K562 (cell line): ENCODE results near the gene DYNLT2. TPM values are rescaled to one million over a fixed set of nuclear protein-coding genes. Genes with fewer than 3 reads are reported as not detected.

Experiments
- KDM4B ChIP-seq, 2 experiments: fragments of 450-650 bp in 1 of 2; sonication (generic) in 1 of 2; IDR thresholded peaks; 2 replicates each; pipeline ENCODE4 v1.6.1; 2016 to 2017; ENCODE audit warnings: borderline replicate concordance in 2 of 2, antibody characterized with exemption in 1 of 2, low read depth in 1 of 2, mild to moderate bottlenecking in 1 of 2
- MAZ ChIP-seq, 2 experiments: fragments of 450-650 bp in 1 of 2; sonication (generic) in 1 of 2; formaldehyde crosslinking; IDR thresholded peaks in 1 of 2; conservative IDR thresholded peaks in 1 of 2; 2 replicates each; pipeline versions ENCODE4 v1.4.0 to v1.5.0; 2020; ENCODE audit warnings: mild to moderate bottlenecking in 1 of 2, missing genetic modification reagents in 1 of 2
- SNRNP70 ChIP-seq: fragments of 200-400 bp; formaldehyde crosslinking; optimal IDR thresholded peaks from 2 replicates; pipeline ENCODE3; 2017; ENCODE audit warnings: low read depth, low read length
- ZFPM2 ChIP-seq: fragments of 250-450 bp; sonication (Bioruptor Pico); IDR thresholded peaks from 2 replicates; pipeline ENCODE4 v1.5.1; 2022; ENCODE audit warnings: mild to moderate bottlenecking
- ZNF175 ChIP-seq: fragments of 200-800 bp; sonication (Bioruptor generic); IDR thresholded peaks from 2 replicates; pipeline ENCODE4 v1.6.1; 2016; ENCODE audit warnings: low read depth, mild to moderate bottlenecking, missing genetic modification characterization, missing compliant biosample characterization
- ZNF395 ChIP-seq: fragments of 200-800 bp; sonication (Bioruptor generic); IDR thresholded peaks from 2 replicates; pipeline ENCODE4 v1.6.1; 2017; ENCODE audit warnings: missing genetic modification characterization, missing compliant biosample characterization
- ZNF785 ChIP-seq: fragments of 250-450 bp; sonication (Bioruptor Pico); IDR thresholded peaks from 2 replicates; pipeline ENCODE4 v1.4.0; 2020; ENCODE audit warnings: mild to moderate bottlenecking
- polyA plus RNA-seq, 8 experiments: library from polyadenylated mRNA; depleted of rRNA in 4 of 8; stranded (reverse) in 5 of 8; unstranded in 3 of 8; fragments of >200 nt; fragmentation: Nextera tagmentation in 2 of 8; fragmentation: Illumina TruSeq in 1 of 8; extraction: Ambion mirVana in 2 of 8; extraction: Trizol in 1 of 8; gene quantifications; 2 replicates each; pipeline versions ENCODE4 v1.2.1 to v1.2.3, GENCODE V29; 2011 to 2014; ENCODE audit warnings: inconsistent platforms in 1 of 8, missing spikeins in 1 of 8
- total RNA-seq, 7 experiments: library from RNA; depleted of rRNA in 6 of 7; stranded (reverse); fragments of >200 nt in 6 of 7; fragmentation: Illumina TruSeq in 2 of 7; extraction: Trizol in 2 of 7; gene quantifications; 2 replicates each; pipeline versions ENCODE4 v1.2.1 to v1.2.3, GENCODE V29; 2011 to 2021; ENCODE audit warnings: low replicate concordance in 1 of 7
- TF ChIP-seq, protein P1 (sequence below): fragments of 450-650 bp; IDR thresholded peaks from 2 replicates; pipeline ENCODE4 v1.6.1; 2018; ENCODE audit not compliant: partially characterized antibody

Gene DYNLT2
- total and polyA plus RNA-seq, 9 of the 15 experiments (the other 6 are each of a cell fraction or from before 2014, with no cell fraction given) = 2.0 to 12.8 (median 6.3) TPM

GRCh38 chr6:169724494-169725124 is 26.8 kb downstream of the DYNLT2 start, which contains the start of gene PHF10 (continued):
- TF ChIP-seq, protein P1, sequence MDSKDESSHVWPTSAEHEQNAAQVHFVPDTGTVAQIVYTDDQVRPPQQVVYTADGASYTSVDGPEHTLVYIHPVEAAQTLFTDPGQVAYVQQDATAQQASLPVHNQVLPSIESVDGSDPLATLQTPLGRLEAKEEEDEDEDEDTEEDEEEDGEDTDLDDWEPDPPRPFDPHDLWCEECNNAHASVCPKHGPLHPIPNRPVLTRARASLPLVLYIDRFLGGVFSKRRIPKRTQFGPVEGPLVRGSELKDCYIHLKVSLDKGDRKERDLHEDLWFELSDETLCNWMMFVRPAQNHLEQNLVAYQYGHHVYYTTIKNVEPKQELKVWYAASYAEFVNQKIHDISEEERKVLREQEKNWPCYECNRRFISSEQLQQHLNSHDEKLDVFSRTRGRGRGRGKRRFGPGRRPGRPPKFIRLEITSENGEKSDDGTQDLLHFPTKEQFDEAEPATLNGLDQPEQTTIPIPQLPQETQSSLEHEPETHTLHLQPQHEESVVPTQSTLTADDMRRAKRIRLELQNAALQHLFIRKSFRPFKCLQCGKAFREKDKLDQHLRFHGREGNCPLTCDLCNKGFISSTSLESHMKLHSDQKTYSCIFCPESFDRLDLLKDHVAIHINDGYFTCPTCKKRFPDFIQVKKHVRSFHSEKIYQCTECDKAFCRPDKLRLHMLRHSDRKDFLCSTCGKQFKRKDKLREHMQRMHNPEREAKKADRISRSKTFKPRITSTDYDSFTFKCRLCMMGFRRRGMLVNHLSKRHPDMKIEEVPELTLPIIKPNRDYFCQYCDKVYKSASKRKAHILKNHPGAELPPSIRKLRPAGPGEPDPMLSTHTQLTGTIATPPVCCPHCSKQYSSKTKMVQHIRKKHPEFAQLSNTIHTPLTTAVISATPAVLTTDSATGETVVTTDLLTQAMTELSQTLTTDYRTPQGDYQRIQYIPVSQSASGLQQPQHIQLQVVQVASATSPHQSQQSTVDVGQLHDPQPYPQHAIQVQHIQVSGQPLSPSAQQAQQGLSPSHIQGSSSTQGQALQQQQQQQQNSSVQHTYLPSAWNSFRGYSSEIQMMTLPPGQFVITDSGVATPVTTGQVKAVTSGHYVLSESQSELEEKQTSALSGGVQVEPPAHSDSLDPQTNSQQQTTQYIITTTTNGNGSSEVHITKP = no peak
- TF ChIP-seq ZNF785 = no peak
- TF ChIP-seq MAZ (CRISPR knock-in tag; conservative IDR thresholded peaks at IDR 0.05 in 1 of 2, IDR thresholded peaks at IDR 0.05 in 1 of 2) = peak; percentile 50 to 75; a peak in 3 of 4 replicates
- peak in 1 of 2 experiments; percentile 68; a peak in 1 of 4 replicates for TF ChIP-seq KDM4B (IDR thresholded peaks at IDR 0.05; ENCODE audit: borderline replicate concordance in 2 of 2, low read depth in 1 of 2)
- no peak for TF ChIP-seq ZFPM2 (CRISPR knock-in tag)
- no peak for TF ChIP-seq ZNF175 (CRISPR knock-in tag)
- TF ChIP-seq ZNF395 (CRISPR knock-in tag) = peak; percentile 35; the same call in 1 of the 2 replicates
- TF ChIP-seq SNRNP70 = no peak
